Suprapubic skin (tissue), 4 donors: ENCODE measurements around the gene C9orf152. TPM values are rescaled to one million over a fixed set of nuclear protein-coding genes. Genes with fewer than 3 reads are reported as not detected.
"Not testable (repeated sequence)": the region's sequence is repeated elsewhere in the genome, so short reads cannot be mapped to it uniquely, and the experiment has no call there.

Experiments
- DNase-seq, 2 donors: peaks; one replicate each; pipeline ENCODE4 v3.0.0-alpha.2; 2019; ENCODE audit warnings: low spot score in 2 of 2
- H3K27ac ChIP-seq: fragments of 200-600 bp; sonication (generic); one replicate; pipeline ENCODE4 v1.5.1; 2019
- H3K27me3 ChIP-seq: fragments of 200-600 bp; sonication (generic); one replicate; pipeline ENCODE4 v1.5.1; 2019
- H3K36me3 ChIP-seq: fragments of 200-600 bp; sonication (generic); one replicate; pipeline ENCODE4 v1.5.1; 2019
- H3K4me1 ChIP-seq: fragments of 200-600 bp; sonication (generic); one replicate; pipeline ENCODE4 v1.5.1; 2019
- H3K4me3 ChIP-seq: fragments of 200-600 bp; sonication (generic); one replicate; pipeline ENCODE4 v1.5.1; 2019; ENCODE audit warnings: mild to moderate bottlenecking
- H3K9me3 ChIP-seq: fragments of 200-600 bp; sonication (generic); one replicate; pipeline ENCODE4 v1.5.1; 2019
- CTCF ChIP-seq, 2 donors: fragments of 200-600 bp in 1 of 2; fragments of 450-650 bp in 1 of 2; sonication (generic) in 1 of 2; IDR thresholded peaks; one replicate each; pipeline ENCODE4 v1.5.1; 2016 to 2019; ENCODE audit warnings: antibody characterized with exemption in 2 of 2, mild to moderate bottlenecking in 1 of 2, moderate library complexity in 1 of 2
- EP300 ChIP-seq: sonication (generic); formaldehyde crosslinking; IDR thresholded peaks from one replicate; pipeline ENCODE4 v1.6.1; 2017; ENCODE audit warnings: antibody characterized with exemption
- POLR2A ChIP-seq, 2 donors: fragments of 450-650 bp; IDR thresholded peaks; one replicate each; pipeline ENCODE4 v1.6.1; 2017; ENCODE audit warnings: antibody characterized with exemption in 2 of 2, mild to moderate bottlenecking in 2 of 2, moderate library complexity in 2 of 2
- POLR2AphosphoS5 ChIP-seq, 3 donors: sonication (generic); formaldehyde crosslinking; IDR thresholded peaks; one replicate each; pipeline ENCODE4 v1.6.1; 2017; ENCODE audit warnings: antibody characterized with exemption in 3 of 3
- WGBS: methylation state at CpG from one replicate; pipeline ENCODE4 v1.1.5; 2018; 5-methylcytosine and 5-hydroxymethylcytosine counted together
- total RNA-seq, 4 donors: library from RNA; depleted of rRNA; stranded (reverse); fragments of >200 nt; gene quantifications; one replicate each; pipeline ENCODE4 v1.1.0, GENCODE V29; 2016

The C9orf152 gene
- total RNA-seq, 4 donors from 2014 or later = 8.6 to 14.9 (median 10.9) TPM

DNA sequence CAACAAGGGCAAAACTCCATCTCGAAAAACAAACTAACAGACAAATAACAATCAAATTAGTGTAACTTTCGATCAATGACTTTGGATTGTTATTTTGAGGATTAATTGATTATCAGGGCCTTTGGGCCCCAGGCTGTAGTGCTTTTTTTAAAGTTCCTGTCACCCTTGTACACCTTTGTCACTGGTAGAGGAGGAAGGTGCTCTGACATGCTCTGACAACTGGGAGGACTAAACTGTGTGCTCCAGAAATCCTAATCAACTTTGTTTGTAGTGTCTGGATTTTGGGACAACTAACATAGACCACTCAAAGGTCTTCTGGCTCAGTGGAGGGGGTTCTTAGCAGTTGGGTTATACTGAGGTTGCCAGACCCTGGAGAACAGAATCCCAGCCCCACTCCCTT is 46.5 kb upstream of the C9orf152 start:
- no peaks in the 10 kb centered on the region for H3K27me3 ChIP-seq
- peak overlapping the region; percentile 86 for H3K4me3 ChIP-seq
- WGBS = 76% methylated on average over 2 of the region's 2 CpGs
- H3K36me3 ChIP-seq = peaks cover 11% of the 10 kb centered on the region
- TF ChIP-seq POLR2A (IDR thresholded peaks at IDR 0.05) = no peak
- no peak for TF ChIP-seq EP300
- peaks cover 32% of the 10 kb centered on the region for H3K4me1 ChIP-seq
- DNase-seq = no peak
- H3K9me3 ChIP-seq = no peaks in the 10 kb centered on the region
- peak overlapping the region; percentile 93 for H3K27ac ChIP-seq

GRCh38 chr9:110252509-110253139 is 44.7 kb upstream of the C9orf152 start:
- Histone ChIP-seq H3K4me3 (no peak overlapping the region), H3K36me3 (peaks cover 18% of the 10 kb centered on the region), H3K9me3 (no peaks in the 10 kb centered on the region), H3K27ac (no peak overlapping the region), H3K27me3 (no peaks in the 10 kb centered on the region), H3K4me1 (peaks cover 29% of the 10 kb centered on the region)
- 54% methylated on average over 10 of the region's 10 CpGs for WGBS
- TF ChIP-seq EP300 (no peak), POLR2AphosphoS5 (IDR thresholded peaks at IDR 0.05) (no peak)
- DNase-seq = no peak

GRCh38 chr9:110251770-110252169 is 43.8 kb upstream of the C9orf152 start:
- DNase-seq, H3K27me3 ChIP-seq, H3K4me3 ChIP-seq, H3K9me3 ChIP-seq, H3K27ac ChIP-seq: not testable (repeated sequence)
- H3K36me3 ChIP-seq = peaks cover 26% of the 10 kb centered on the region
- WGBS = 95% methylated on average over 5 of the region's 5 CpGs
- H3K4me1 ChIP-seq = peaks cover 20% of the 10 kb centered on the region

DNA sequence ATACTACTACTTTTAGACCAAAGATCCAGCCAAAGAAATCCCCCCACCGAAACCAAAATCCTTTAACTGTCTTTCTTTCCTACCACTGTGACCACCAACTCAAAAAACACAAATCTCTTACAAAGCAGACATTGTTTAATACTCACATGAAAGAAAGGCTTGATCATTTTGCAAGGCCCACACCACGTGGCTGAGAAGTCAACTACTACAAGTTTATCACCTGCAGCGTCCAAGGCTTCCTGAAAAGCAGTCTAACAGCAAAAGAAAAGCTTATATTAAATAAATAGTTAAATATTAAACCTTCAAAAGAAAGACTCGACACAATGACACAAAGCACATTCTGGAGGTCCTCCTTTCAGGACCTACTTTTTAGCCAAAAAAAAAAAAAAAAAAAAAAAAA is 43.3 kb upstream of the C9orf152 start:
- no peak overlapping the region for H3K27ac ChIP-seq
- WGBS = 66% methylated on average over 4 of the region's 4 CpGs
- no peaks in the 10 kb centered on the region for H3K9me3 ChIP-seq
- no peak for DNase-seq
- H3K27me3 ChIP-seq = no peaks in the 10 kb centered on the region
- peaks cover 30% of the 10 kb centered on the region for H3K36me3 ChIP-seq
- H3K4me1 ChIP-seq = peaks cover 20% of the 10 kb centered on the region
- no peak overlapping the region for H3K4me3 ChIP-seq
- no peak for TF ChIP-seq EP300
- TF ChIP-seq POLR2A (IDR thresholded peaks at IDR 0.05) = no peak
- no peak for TF ChIP-seq POLR2AphosphoS5 (IDR thresholded peaks at IDR 0.05)
- TF ChIP-seq CTCF (IDR thresholded peaks at IDR 0.05) = no peak

DNA sequence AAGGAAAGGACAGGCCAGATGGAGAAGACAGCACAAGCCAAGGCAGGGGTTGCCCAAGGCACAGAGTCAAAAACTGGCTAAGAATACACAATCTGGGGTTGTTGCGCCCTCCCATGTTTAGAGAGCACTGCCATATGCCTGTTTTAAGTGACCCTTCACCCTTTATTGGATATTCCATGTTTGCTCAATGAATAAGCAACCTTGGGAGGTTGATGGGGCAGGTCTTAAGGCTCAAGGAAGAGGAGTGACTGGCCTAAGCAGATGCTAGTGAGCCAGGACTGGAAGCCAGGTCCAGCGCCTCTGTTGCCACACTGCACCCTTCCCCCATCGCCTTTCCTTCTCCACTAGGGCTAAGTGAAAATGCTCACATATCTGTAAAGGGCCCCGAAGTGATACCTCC is 41.6 kb upstream of the C9orf152 start:
- TF ChIP-seq POLR2A (IDR thresholded peaks at IDR 0.05) = no peak
- no peak for TF ChIP-seq EP300
- TF ChIP-seq CTCF (IDR thresholded peaks at IDR 0.05) = no peak
- no peaks in the 10 kb centered on the region for H3K9me3 ChIP-seq
- WGBS = 94% methylated on average over 4 of the region's 4 CpGs
- H3K27ac ChIP-seq = no peak overlapping the region
- H3K36me3 ChIP-seq = peaks cover 40% of the 10 kb centered on the region
- peaks cover 14% of the 10 kb centered on the region for H3K4me1 ChIP-seq
- no peak overlapping the region for H3K4me3 ChIP-seq
- H3K27me3 ChIP-seq = no peaks in the 10 kb centered on the region
- DNase-seq = no peak

DNA sequence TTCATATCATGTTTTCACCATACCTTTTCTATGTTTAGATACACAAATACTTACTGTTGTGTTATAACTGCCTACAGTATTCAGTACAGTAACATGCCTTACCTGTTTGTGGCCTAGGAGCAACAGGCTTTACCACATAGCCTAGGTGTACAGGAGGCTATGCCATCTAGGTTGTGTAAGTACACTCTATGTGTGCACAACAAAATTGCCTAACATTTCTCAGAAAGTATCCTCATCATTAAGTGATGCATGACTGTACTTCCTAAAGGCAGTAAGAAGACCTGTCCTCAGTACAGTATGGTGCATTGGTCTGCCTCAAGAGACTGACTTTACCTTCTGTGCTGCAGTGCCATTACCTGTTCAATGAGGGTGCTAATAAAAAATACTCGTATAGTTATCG is 40.4 kb upstream of the C9orf152 start:
- Histone ChIP-seq H3K36me3 (peaks cover 53% of the 10 kb centered on the region), H3K4me1 (peaks cover 2% of the 10 kb centered on the region), H3K27me3 (no peaks in the 10 kb centered on the region), H3K27ac (no peak overlapping the region), H3K9me3 (no peaks in the 10 kb centered on the region), H3K4me3 (no peak overlapping the region)
- TF ChIP-seq CTCF (IDR thresholded peaks at IDR 0.05) (no peak), POLR2AphosphoS5 (IDR thresholded peaks at IDR 0.05) (peak in 1 of 3 donors; percentile 44)
- WGBS = 65% methylated on average over 2 of the region's 2 CpGs
- DNase-seq = no peak

- 92% methylated on average over 6 of the region's 6 CpGs for WGBS
- peaks cover 68% of the 10 kb centered on the region for H3K36me3 ChIP-seq
- no peaks in the 10 kb centered on the region for H3K4me1 ChIP-seq
- no peaks in the 10 kb centered on the region for H3K27me3 ChIP-seq
- H3K4me3 ChIP-seq = no peak overlapping the region
- TF ChIP-seq POLR2AphosphoS5 (IDR thresholded peaks at IDR 0.05) (no peak), POLR2A (IDR thresholded peaks at IDR 0.05) (no peak), EP300 (no peak), CTCF (IDR thresholded peaks at IDR 0.05) (no peak)
- no peak overlapping the region for H3K27ac ChIP-seq
- DNase-seq = no peak
- no peaks in the 10 kb centered on the region for H3K9me3 ChIP-seq
These were observed 38.3 kb upstream of the C9orf152 start for GRCh38 chr9:110246214-110246613.
